Stimulated activated CD4-positive, alpha-beta T cell treated with anti-CD3 and anti-CD28 coated beads, Interleukin-4, amount 100 ng/mL, for 4 hours (primary cell): ENCODE results near the gene HID1.
A peak's percentile ranks its signal among the peaks of the same experiment; 100 is the strongest.
"Not testable (repeated sequence)": the region's sequence is repeated elsewhere in the genome, so short reads cannot be mapped to it uniquely, and the experiment has no call there.

ENCODE experiments used
- DNase-seq, 2 experiments: peaks; one replicate each; pipeline ENCODE4 v3.0.0-alpha.2; 2020

Gene HID1, protein sequence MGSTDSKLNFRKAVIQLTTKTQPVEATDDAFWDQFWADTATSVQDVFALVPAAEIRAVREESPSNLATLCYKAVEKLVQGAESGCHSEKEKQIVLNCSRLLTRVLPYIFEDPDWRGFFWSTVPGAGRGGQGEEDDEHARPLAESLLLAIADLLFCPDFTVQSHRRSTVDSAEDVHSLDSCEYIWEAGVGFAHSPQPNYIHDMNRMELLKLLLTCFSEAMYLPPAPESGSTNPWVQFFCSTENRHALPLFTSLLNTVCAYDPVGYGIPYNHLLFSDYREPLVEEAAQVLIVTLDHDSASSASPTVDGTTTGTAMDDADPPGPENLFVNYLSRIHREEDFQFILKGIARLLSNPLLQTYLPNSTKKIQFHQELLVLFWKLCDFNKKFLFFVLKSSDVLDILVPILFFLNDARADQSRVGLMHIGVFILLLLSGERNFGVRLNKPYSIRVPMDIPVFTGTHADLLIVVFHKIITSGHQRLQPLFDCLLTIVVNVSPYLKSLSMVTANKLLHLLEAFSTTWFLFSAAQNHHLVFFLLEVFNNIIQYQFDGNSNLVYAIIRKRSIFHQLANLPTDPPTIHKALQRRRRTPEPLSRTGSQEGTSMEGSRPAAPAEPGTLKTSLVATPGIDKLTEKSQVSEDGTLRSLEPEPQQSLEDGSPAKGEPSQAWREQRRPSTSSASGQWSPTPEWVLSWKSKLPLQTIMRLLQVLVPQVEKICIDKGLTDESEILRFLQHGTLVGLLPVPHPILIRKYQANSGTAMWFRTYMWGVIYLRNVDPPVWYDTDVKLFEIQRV

DNA sequence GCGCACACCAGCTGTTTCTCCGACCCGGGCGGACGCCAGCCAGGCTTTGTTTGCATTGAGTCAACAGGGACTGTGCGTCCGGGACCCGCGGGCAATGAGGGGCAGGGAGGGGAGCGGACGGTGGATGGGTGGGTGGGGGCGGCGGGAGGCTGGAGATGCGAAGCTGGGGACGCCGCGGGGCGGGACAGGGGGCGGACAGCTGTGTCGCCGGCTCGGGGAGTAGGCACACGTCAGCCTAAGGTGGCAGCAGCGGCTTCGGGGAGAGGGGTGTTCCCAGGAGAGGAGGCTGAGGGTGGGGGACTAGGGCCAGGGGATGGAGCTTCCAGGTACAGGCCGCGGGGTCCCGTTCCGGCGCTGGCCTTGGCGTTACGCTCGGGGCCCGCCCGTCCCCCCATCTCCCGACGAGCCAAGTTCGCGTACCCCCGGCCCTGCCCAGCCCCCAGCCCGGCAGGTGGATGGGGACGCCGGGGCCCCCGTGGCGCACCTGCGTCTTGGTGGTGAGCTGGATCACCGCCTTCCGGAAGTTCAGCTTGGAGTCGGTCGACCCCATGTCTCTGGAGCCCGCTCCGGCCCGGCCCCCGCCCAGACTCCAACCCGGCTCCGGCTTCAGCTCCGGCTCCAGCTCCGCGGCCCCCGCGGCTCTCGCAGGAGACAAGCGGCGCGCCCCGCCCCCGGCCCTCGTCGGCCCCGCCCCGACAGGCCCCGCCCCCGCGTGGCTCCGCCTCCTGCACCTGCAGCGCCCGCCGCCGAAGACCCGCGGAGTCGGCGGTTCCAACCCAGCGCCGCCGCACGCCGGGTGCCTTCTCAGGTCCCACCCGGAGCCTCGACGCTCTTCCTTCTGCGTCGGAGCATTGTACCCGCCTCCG lies at the start of gene HID1:
Gene HID1 (minus strand): TSS at position 653 of the 866 bp plus-strand sequence. CDS start 103 bp downstream, at position 550.
- peak; percentile 76 to 84 for DNase-seq

DNA sequence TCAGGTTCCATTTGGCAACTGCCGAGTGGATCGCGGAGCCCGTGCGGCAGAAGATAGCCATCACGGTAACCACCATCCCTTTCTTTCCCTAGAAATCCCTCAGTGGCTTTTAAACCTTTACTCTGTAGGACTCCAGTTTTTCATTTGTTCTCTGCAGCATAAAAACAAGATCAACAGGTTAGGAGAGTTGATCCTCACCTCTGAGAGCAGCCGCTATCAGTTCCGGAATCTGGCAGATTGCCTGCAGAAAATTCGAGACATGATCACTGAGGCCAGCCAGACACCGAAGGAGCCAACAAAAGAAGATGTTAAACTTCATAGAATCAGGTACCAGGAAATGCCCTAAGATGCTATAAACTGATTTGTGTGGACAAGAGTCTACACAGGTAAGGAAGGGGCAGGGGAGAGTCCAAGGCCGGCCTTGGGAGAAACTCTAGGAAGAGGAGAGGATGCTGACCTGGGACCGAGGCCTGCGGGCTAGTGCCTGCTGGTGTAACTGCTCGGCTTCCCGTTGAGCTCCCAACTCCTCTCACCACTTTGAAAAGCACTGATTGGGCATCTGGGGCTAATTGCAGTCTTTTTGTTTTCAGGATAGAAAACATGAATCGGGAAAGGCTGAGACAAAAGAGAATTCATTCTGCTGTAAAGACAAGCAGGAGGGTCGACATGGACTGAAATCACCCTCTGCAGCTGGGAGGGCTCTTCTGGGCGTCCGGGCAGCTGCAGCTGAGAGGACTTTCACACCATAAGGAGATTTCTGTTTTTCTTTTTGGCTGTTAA lies 48.0 kb upstream of the HID1 start:
- no peak for DNase-seq

DNA sequence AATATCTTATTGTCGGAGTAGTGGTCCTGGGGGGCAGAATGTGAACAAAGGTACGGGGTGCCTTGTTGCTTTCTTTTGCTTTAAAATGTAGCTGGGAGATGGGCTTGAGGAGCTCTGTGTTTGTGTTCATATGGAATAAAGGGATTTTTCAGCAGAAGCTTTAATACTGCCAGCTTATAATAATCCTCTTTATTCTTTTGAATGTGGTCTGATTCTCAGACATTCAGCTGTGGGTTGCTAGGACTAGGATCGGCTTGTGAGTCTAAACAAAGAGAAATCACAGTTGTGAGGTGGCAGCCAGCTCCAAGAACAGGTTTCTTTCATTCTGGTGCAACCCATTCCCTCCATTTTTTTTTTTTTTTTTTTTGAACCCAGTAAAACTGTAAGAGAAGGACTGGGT lies 47.2 kb upstream of the HID1 start:
- no peak for DNase-seq

DNA sequence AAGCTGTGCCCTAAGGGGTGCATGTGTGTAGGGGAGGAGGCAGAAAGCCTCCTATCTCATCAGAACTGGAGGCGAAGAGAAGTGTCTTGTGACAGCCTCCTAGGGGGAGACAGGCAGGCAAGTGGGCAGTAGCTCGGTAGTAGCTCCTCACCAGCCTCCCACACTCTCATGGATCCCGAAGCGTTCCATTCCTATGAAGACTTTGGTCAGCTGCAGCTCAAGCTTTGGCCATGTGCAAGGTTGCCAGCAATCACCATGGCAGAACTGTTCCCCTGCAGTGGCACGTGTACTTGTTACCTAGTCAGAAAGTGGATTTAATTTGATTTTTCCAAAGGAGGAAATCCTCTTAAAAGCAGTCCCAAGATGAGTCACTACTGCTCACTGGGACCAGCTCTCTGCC lies 46.6 kb upstream of the HID1 start:
- no peak for DNase-seq

DNA sequence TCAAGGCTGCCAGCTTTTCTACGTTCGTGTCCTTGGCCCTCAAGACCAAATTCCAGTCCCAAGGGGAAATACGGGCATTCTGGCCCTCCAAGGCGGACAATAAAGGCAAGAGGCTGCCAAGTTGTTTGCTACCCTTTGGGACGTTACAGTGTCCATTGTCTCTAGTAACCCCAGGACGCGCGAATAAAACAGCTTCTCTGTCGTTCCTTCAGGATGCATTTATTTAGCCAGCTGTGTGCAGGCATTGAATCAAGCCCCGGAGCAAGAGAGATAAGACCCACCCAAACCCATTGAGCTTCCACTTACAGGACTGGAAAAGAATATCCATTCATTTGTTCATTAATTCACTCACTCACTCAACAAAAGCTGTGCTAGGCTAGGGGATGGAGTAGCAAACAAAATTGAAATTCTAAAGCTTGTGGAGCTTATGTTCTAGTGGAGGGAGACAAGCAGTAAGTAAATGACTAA lies 40.6 kb upstream of the HID1 start:
- no peak for DNase-seq

DNA sequence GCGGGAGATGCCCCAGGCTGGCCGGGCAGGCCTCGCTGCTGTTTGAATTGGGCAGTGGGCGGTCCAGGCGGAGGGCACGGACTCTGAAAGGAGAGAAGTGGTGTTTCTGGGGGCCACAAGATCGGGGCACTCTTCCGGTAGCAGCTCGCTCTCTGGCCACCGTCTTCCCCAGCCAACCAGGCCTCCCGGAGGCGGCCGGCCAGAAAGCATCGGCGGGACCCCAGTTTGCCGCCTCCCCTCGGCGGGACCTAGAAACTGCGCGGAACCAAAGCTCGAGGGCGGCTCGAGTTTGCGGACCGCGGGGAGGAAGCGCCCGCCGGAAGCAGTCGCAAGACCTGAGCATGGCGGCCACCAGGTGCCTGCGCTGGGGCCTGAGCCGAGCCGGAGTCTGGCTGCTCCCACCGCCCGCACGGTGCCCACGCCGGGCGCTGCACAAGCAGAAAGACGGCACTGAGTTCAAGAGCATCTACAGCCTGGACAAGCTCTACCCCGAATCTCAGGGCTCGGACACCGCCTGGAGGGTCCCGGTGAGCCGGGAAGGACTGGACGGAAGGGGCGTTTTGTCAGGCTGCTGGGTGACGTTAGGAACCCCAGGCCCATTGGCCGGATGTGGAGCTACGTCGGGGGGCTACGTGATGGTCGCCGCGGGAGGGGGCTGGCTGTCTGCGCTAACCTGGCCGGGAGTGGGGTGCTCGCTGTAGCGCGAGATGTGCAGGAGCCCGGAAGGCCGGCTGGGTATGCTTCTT lies 40.0 kb upstream of the HID1 start, which contains the start of gene MRPL58:
Gene MRPL58 (plus strand): TSS at position 325 of the 746 bp plus-strand sequence. CDS start 17 bp downstream, at position 342.
- DNase-seq = peak; percentile 74 to 76

DNA sequence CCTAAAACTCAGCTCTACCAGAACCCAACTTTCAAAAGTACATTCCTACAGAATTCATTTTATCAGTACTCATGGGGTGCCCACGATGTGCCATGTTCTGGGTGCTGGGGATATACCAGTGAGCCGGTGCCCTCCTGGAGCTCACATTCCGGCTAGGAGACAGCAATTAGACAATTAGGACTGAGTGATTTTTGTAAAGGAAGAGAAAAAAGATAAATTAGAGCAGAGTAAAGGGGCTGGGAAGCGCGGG lies 39.5 kb upstream of the HID1 start:
- no peak for DNase-seq

DNA sequence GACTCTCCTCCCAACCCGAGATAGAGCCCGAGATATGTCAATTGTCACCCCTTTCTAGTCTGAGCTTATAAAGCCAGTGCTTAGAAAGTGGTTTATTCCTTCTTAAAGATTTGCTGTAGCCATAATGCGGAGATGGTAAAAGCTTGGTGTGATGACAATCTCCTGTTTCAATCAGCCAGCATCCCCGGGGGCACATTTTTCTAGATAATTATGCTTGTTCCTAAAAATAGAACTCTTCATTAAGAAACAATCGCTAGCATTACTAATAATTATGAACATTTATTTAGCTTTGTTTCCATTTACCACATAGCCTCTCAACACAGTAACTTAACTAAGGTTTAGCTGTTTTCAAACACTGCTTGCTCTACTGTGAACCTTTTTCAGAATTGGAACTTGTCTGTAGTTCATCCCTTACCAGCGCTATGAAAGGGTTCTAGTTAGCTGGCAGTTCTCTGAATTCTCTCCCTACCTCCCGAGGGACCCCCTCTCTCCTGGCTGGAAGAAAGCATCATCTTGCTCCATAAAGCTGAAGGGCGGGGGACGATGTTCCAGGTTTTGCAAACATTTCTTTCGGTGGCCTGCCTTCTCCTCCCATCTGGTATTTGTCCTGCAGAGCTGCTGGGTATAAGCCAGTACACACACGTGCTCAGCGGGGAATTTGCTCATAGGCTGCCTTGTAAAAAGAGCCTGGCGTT lies 39.0 kb upstream of the HID1 start:
- no peak for DNase-seq

DNA sequence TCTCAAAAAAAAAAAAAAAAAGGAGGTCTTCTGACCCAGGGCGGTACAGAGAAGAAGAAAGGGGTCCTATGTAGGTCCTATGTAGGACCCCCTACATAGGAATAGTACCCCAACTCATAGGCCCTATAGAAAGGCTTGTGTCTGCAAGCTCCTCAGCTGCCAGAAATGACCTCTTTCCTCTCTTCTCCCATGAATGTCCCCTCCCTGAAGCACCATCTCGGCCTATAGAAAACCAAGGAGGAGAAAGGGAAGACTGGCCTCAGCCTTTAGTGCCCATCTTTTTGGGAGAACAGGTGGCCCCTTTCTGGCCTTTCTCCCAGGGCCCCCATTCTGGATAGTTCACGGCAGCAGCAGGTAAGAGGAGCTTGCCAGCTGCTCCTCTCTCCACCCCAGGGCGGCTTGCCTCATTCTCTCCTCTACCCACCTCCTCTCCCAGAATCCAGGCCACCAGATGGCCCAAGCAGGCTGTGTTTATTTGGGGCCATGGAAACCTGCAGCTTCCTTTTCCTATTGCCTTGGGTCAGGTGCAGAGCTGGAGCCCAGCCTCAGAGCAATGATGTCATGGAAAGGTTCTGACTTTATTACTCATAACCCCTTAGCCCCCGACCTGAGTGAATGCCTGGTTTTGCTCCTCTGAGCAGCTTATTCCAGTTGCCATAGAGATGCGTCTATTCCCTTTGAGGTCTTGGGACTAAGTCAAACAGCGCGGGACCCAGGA lies 38.3 kb upstream of the HID1 start:
- no peak for DNase-seq

DNA sequence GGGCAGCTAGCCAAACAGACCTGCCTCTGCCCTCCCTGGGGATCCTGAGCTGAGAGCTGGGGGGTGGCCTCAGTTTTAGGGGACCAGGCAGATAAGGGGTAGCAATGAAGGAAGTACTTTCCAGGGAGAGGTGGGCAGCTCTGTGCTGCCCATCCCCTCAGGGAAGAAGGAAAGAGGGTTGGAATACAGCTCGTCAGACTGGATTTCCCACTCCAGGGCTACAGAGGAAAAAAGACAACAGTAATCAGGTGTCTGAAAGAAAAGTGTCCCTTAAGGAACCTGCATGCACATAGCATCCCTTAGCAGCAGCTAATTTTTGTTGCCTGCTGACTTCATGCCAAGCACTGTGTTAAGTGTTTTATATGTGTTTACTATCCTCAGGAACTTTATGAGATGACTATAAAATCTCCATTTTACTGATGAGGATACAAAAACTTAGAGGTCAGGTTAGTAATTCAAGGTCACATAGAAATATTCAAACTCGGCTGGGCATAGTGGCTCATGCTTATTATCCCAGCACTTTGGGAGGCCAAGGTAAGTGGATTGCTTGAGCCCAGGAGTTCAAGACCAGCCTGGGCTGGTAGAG lies 36.7 kb upstream of the HID1 start:
- no peak for DNase-seq

DNA sequence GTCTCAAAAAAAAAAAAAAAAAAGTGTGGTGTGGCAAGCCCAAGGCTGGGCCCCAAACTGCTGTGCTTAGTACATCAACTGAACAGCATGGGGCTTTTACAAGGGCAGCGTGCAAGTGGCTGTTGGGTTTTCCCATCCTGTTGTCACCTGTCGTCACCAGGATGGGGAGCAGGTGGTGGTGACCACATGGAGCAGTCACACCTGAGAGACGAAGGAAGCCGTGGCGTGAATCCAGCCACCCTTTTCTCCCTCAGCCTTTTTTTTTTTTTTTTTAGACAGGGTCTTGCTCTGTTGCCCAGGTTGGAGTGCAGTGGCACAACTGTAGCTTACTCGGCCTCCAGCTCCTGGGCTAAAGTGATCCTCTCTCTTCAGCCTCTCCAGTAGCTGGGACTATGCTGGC lies 35.8 kb upstream of the HID1 start:
- DNase-seq = no peak

DNA sequence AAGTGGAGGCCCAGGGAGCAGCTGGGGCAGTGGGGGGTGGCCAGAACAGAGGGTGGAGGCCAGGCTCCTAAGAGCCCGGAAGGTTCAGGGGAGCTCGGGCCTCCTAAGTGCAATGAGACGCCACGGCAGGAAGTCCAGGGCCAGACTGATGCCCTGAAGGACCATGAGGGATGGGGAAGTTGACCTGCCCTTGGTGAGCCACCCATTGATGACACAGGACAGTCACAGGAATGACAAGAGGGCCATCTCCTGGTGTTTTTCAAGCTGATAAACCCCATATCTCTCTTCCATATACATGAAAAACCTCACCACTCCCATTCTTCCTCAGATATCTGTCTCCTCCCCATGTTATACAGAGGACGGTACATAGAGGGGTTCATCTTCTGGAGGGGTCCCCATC lies 34.1 kb upstream of the HID1 start:
- no peak for DNase-seq

DNA sequence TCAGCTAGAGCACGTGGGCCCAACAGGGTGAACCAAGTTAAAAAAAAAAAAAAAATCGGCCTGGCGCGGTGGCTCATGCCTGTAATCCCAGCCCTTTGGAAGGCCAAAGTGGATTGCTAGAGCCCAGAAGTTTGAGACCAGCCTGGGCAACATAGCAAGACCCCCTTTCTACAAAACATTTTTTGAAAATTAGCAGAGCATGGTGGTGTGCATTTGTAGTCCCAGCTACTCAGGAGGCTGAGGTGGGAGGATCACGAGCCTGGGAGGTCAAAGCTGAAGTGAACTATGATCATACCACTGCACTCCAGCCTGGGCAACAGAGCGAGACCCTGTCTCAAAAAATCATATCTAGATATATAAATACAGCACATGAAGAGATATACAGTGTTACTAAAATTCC lies 33.5 kb upstream of the HID1 start:
- DNase-seq = not testable (repeated sequence)

DNA sequence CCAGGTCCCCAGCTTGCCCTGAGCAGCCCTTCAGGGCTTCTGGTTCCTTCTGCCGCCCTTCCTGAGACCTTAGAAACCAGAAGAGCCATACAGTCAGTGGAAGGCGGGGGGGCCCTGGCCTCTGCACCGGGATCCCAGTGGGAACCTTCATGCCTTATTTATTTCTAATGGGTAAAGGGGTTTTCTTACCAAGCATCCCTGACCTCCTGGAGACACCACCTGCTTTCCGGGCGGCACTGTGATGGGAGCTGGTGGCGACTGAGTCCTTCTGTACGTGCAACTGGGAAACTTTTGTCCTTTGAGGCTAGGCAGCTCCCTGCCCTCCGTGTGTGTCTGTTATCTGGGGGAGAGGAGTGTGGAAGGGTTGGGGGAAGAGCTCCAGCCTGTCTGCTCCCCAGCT lies 32.7 kb upstream of the HID1 start:
- DNase-seq = no peak

DNA sequence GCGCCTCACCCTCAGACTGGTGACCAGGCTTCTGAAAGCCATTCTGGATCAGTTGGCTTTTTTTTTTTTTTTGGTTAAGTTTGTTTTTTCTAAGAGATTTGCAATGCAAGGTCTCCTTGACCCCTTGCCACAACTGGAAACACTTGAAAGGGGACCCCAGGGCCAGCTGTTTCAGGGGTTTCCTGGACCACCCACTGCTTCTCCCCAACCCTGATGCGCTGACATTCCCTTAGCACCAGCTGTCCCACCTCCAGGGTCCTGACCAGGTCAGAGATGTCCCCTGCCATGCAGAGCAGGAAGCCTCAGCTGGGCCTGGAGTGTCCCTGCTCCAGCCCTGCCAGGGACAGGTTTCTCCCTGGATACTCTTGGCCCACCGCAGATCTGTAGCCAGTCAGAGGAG lies 31.8 kb upstream of the HID1 start:
- DNase-seq = no peak

DNA sequence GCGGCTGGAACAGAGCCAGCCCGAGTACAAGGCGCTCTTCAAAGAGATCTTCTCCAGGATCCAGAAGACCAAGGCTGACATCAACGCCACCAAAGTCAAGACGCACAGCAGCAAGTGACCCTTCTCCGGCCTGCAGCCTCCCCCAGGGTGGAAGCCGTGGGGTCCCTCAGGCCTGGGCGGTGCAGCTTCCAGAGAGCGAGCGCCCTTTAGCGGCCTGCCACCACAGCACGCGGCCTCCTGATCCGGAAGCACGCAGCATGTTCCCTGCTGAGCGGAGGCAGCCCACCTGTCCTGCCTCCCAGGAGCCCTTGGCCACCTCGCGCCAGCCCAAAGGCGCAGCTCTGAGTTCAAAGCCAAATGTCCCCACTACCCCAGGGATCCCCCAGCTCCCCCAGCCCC lies 31.4 kb upstream of the HID1 start:
- DNase-seq = no peak

DNA sequence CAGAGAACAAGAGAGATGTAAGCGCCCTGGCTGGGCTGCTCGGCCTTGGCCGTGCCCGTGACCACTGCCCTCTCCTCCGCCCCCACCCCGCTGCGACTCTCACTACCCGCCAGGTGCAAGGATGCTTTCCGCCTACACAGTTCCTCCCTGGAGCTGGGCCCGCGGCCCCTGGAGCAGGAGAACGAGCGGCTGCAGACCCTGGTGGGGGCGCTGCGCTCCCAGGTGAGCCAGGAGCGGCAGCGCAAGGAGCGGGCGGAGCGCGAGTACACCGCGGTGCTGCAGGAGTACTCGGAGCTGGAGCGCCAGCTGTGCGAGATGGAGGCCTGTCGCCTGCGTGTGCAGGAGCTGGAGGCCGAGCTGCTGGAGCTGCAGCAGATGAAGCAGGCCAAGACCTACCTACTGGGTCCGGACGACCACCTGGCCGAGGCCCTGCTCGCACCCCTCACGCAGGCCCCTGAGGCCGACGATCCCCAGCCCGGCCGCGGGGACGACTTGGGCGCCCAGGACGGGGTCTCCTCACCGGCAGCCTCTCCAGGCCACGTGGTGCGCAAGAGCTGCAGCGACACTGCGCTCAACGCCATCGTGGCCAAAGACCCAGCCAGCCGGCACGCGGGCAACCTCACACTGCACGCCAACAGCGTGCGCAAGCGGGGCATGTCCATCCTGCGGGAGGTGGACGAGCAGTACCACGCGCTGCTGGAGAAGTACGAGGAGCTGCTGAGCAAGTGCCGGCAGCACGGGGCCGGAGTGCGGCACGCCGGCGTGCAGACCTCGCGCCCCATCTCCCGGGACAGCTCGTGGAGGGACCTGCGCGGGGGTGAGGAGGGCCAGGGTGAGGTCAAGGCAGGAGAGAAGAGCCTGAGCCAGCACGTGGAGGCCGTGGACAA lies 30.8 kb upstream of the HID1 start:
- DNase-seq = no peak

DNA sequence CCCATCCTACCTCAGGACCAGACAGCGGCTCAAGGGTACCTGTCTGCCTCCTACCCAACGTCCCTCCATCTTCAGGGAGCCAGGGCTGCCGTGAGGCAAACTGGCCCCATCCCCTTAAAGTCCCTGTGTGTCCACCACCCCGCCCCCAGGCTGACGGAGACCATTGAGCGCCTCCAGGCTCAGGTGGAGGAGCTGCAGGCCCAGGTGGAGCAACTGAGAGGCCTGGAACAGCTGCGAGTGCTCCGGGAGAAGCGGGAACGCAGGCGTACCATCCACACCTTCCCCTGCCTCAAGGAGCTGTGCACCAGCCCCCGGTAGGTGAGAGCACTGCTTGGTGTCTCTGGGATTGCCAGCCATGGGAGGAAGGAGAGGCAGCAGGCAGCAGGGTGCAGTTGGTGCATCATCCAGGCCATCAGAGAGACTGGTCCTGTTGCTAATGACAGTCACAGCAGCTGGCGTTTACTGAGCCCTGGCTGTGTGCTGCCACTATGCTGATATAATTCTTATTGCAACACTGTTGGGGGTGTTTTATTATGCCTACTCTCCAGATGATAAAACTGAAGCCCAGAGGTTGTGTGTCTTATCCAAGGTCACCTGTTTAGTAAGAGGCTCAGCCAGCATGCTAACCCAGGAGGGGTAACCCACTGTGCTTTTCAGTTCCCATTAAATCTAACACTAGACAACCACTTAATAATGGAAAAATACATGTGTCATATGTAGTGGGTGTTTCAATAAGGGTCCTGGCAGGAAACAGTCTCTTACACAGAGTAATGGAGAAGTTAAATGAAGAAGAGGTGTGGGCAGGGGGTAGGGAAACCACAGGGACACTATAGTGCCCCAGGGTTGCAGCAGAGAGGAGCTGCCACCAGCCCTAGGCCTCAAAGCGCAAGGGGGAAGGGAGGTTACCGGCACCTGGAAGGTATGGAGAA lies 29.6 kb upstream of the HID1 start:
- DNase-seq = no peak
